Left forelimb (tissue), 1 donor: ENCODE measurements around the gene SRRM4.

Source experiments
- DNase-seq: peaks from one replicate; pipeline ENCODE4 v3.0.0-alpha.2; 2018; ENCODE audit warnings: low spot score

Gene SRRM4

DNA sequence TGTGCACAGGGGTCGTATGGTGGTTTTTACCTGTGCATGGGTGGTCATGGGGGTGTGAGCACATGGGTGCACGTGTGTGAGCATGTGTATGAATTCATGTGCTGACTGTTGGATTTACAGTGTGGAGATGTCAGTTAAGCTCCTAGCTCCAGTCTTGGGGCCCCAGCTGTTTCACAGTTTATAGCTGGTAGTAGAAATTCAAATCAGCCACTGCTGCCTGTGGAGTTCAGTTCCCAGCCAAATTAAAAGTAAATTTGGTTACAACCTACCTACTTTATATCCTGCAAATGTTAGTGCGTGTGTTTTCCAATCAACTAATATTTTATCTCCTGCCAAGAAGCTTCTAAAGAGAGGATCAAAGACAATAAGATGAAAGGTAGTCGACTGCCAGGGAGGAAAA lies 141.4 kb downstream of the SRRM4 start:
- DNase-seq, result no peak

DNA sequence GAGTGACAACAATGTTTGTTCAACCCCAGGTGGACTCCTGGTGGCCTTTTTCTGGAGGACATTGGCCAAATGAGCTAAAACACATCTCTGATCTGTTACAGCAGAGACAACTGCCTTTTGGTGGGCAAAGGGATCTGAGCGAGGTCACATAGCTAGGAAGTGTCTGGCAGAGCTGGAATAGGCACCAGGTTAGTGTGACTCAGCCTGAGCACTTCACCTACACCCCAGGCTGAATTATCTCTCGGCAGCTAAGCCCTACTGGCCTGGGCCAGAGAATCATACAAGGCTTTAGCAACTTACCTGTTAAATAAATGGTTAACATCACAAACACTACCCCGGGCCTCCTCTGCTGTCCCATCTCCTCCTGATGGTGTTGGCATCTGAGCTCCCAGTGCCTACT lies 147.2 kb downstream of the SRRM4 start:
- no peak for DNase-seq

- DNase-seq, result no peak
These were observed 148.6 kb downstream of the SRRM4 start for GRCh38 chr12:119129827-119130434.

- DNase-seq, result no peak
These were observed 149.2 kb downstream of the SRRM4 start for GRCh38 chr12:119130523-119130922.

DNA sequence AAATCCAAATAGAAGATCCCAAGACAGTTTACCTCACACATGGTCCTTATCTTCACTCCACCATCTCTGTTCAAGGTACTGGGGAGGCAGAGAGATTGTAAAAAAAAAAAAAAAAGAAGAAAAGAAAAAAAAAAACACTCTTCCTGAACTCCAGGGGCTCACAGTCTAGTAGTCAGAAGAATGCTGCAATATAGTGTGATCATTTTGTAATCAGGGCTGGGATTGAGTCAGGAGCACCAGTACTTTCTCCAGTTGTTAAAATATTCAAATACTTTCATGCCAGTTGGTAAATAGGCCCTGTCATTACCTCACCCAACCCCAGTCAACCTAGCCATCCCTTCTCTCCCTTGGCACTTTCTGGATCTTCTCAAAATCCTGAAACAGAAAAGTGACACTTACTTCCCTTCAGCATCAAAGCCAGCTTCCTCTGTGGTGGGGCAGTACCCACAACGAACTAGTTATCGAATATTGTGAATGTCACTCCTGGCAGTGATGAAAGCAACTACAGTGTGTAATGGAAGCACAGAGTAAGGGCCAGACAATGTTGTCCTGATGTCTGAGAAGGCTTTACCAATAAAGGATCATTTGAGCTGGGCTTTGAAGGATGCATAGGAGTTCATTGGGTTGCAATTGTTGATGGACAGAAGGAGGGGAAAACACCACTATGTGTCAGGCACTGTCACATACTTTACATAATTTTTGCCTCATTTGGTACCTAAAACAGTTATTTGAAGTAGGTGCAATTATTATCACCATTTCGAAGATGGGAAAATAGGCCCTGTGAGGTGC lies 153.1 kb downstream of the SRRM4 start:
- DNase-seq, result no peak

DNA sequence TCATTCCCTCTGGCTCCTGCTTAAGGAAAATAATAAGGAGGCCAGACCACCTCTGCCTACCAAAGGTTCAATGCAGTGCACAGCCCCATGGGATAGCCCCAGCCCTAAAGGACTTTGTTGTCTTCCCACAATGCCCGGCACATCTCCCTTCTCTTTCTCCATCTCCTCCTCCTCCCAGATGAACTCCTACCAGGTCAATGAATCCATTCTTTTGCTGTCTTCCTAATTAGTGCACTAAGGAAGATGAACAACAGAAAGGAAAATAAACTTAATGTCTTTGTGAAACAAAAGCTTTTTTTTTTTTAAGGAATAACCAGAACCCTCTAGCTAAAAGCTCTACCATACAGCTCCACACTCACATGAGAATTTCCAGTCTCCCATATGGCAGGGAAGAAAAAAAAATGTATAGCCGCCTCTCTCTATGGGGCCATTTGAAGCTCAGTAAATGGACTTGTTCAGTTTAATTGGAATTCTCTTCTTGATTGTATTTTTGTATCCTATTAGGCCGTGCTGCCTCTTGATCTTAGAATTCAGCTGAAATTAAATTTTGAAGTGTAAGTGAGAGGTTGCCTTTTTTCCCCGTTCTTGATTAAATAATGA lies 155.6 kb downstream of the SRRM4 start:
- no peak for DNase-seq

GRCh38 chr12:119139448-119139847 lies 158.1 kb downstream of the SRRM4 start:
- no peak for DNase-seq

DNA sequence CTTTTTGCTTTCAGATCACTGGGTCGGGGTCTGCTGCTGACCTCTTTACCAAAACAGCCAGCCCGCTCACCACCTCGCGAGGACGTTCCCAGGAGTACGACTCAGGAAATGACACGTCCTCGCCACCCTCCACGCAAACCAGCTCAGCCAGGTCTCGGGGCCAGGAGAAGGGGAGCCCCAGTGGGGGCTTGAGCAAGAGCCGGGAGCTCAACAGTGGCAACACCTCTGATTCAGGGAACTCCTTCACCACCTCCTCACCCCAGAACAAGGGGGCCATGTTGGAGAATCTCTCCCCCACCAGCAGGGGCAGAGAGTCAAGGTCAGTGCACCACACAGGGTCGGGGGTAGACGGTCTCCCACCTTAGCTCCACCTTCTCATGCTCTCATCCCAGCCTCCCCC lies 164.0 kb downstream of the SRRM4 start:
- no peak for DNase-seq

GRCh38 chr12:119147847-119148448 lies 166.6 kb downstream of the SRRM4 start:
- DNase-seq, result no peak

- no peak for DNase-seq
These were observed 167.9 kb downstream of the SRRM4 start for GRCh38 chr12:119149270-119149669.

GRCh38 chr12:119151445-119152026 lies 170.2 kb downstream of the SRRM4 start:
- DNase-seq, result no peak

GRCh38 chr12:119153477-119154434 lies 172.4 kb downstream of the SRRM4 start:
- no peak for DNase-seq

DNA sequence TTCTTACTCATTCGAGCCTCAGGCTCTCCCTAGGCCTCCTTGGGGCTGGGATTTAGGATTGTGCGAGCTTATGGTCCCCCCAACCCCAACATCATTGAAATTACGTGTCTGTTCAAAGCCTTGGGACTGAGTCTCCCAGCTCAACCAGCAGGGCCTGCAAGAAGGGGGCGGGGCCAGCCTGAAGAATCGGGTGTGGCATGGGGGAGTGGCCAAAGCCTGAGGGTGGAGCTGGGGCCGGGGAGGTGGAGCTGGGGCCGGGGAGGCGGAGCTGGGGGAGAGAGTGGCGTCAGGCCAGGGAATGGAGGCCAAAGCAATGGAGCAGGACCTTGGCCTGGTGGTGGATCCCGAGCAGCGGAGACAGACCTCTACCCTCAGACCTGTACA lies 173.1 kb downstream of the SRRM4 start:
- DNase-seq, result no peak

GRCh38 chr12:119156401-119157044 lies 175.2 kb downstream of the SRRM4 start:
- DNase-seq, result no peak

DNA sequence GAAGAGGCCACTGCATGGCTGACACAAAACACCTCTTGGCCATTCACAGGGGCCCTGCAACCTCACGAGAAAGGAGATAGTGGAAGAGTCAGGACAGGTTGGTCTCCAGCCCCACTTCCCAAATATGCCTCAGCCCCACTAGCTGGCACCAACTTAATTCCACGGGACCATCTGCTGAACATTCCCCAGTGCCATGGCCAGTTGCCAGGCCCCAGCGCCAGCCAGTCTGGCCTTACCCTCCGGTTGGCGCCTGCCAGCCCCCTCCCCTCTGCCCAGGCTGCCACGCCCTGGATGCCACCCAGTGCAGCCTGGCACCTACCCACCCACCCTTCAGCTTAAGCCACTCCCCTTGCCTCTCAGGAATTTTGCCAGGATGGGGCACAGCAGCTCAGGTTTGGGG lies 176.2 kb downstream of the SRRM4 start:
- DNase-seq, result no peak

DNA sequence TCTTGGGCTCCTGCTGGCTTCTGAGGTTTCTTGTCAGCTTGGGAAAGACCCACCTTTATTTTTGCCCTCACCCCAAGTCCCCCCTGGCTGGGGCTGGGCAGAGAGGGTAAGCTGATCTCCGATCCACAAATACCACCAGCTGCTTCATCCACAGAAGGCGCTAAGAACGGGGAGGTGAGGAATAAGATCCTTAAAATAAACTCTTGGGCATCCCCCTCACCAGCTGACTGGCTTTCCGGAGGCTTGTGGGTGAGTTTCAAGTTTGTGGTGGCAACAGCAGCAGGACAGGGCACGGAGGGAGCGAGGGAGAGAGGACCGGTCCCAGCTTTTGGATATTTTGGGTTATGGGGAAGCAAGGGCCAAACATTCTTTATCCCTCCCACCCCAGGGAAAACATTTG lies 176.6 kb downstream of the SRRM4 start:
- no peak for DNase-seq

GRCh38 chr12:119158402-119158801 lies 177.1 kb downstream of the SRRM4 start:
- no peak for DNase-seq

- no peak for DNase-seq
These were observed 178.5 kb downstream of the SRRM4 start for GRCh38 chr12:119159844-119160243.

- DNase-seq, result no peak
These were observed 186.6 kb downstream of the SRRM4 start for GRCh38 chr12:119167902-119168301.

GRCh38 chr12:119168721-119169120 lies 187.4 kb downstream of the SRRM4 start:
- DNase-seq, result no peak

DNA sequence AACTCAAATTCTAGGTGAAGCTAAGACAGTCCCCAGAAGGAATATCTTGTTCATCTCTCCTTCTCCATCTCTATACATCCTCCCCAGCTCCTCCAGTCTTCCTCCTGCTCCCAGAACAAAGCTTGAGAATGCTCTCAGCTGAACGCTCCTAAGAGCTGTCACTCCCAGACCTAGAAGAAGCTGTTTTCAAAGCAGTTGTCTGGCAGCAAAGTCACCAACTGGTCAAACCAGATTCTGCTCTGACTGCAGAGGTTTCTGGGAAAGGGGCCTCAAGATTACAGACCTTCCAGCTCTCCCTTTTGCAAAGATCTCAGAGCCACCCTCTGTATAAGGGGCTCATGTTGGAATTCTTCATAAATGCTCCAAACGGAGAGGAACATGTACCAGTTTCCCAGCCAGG lies 187.8 kb downstream of the SRRM4 start:
- DNase-seq, result no peak
